Body of pancreas (tissue), 4 donors: Measurements from ENCODE around the gene SPPL2C.

Experiments
- POLR2A ChIP-seq, 3 donors: fragments of 450-650 bp; IDR thresholded peaks; one replicate each; pipeline ENCODE4 v1.6.1; 2016; ENCODE audit warnings: antibody characterized with exemption in 3 of 3, mild to moderate bottlenecking in 2 of 3
- TF ChIP-seq, protein P1 (sequence below), 7 experiments: fragments of 450-650 bp in 4 of 7; fragments of 200-600 bp in 3 of 7; sonication (generic) in 3 of 7; IDR thresholded peaks; one replicate each; pipeline ENCODE4 v1.5.1; 2016 to 2019; ENCODE audit warnings: antibody characterized with exemption in 7 of 7

DNA sequence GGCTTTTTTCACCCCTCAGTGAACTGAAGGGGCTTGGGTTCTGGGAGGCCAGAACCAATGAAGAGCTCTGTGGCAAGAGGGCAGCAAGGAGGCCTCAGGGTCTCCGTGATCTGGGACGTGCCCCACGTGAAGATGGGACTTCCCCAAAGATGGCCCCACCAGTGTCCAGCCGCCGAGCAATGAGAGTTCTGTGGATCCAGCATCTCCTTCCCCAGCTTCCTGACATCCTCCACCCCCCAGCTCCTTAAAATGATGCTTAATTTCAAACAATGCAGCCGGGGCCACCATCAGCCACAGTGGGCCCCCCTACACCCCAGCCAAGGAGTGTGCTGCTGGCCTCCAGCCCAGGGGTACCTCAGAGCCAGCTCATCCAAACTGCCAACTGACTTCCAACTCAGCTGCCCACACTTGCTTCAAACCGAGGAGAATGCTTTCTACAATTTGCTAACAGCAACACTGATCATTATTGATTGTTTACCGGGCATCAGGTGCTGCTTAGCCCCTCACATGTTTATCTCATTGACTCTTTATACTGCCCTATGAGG lies 5.9 kb upstream of the SPPL2C start:
- TF ChIP-seq, protein P1, sequence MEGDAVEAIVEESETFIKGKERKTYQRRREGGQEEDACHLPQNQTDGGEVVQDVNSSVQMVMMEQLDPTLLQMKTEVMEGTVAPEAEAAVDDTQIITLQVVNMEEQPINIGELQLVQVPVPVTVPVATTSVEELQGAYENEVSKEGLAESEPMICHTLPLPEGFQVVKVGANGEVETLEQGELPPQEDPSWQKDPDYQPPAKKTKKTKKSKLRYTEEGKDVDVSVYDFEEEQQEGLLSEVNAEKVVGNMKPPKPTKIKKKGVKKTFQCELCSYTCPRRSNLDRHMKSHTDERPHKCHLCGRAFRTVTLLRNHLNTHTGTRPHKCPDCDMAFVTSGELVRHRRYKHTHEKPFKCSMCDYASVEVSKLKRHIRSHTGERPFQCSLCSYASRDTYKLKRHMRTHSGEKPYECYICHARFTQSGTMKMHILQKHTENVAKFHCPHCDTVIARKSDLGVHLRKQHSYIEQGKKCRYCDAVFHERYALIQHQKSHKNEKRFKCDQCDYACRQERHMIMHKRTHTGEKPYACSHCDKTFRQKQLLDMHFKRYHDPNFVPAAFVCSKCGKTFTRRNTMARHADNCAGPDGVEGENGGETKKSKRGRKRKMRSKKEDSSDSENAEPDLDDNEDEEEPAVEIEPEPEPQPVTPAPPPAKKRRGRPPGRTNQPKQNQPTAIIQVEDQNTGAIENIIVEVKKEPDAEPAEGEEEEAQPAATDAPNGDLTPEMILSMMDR (IDR thresholded peaks at IDR 0.05) = no peak
- no peak for TF ChIP-seq POLR2A (IDR thresholded peaks at IDR 0.05)
